Caki2 (cell line): ENCODE measurements around the gene NBEAL2. TPM values are rescaled to one million over a fixed set of nuclear protein-coding genes. Genes with fewer than 3 reads are reported as not detected.

Experiments used
- DNase-seq: peaks from one replicate; pipeline ENCODE4 v3.0.0-alpha.2; 2015; ENCODE audit warnings: low read depth
- in situ Hi-C: cut with HindIII; loops from 2 replicates; pipeline ENCODE4 v1.10.0; 2016; ENCODE audit warnings: low sequenced_read_pairs, low pct_unique_long_range_greater_than_20kb, mixed read lengths
- total RNA-seq: library from RNA; depleted of rRNA; stranded (reverse); fragments of >200 nt; shearing (Covaris generic); gene quantifications from 2 replicates; pipeline ENCODE4 v1.2.3, GENCODE V29; 2014; ENCODE audit warnings: low replicate concordance; rRNA removed

Gene NBEAL2
- total RNA-seq, 1 experiment from 2014 or later = 9.6 TPM

DNA sequence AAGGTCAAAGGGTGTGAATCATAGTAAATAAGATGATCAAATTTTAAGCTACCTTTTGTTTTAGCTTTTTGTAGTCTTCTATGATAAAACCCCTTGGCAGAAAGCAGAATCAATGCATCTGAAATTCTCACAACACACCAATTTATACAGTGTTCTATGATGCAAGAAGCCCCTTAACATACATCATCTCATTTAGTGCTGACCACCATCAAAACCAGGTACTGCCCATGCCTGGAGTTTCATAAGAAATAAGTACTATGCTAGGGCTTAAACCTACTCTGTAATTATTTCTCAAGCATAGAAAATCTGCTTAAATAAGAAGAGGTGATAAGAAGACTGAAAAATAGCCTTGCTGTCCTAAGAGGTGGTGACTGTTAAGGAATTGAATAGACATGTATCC lies 67.6 kb downstream of the NBEAL2 start:
- in situ Hi-C loops = no loop called here
- no peak for DNase-seq

- in situ Hi-C loops = no loop called here
- DNase-seq = no peak
Measured at GRCh38 chr3:47047673-47048072, 68.2 kb downstream of the NBEAL2 start.

- no peak for DNase-seq
- in situ Hi-C loops = no loop called here
Measured at GRCh38 chr3:47054412-47054811, 74.9 kb downstream of the NBEAL2 start.

DNA sequence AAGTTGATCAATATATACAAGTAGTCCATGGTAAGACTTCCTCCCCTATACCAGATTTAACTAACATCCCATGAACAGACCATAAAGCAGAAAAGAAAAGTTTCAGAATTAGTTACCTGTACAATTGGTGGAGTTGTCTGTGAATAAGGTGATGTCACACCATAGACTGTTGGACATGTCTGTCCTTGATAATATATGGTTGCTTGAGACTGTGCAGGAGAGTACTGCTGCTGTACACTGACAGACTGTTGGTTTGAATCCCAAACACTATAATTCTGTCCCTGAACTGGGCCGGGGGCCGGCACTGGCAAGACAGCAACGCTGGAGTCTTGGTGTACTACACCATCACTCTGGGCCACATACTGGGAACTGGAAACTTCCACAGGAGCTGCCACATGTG lies 77.2 kb downstream of the NBEAL2 start:
- in situ Hi-C loops = no loop called here
- DNase-seq = no peak

DNA sequence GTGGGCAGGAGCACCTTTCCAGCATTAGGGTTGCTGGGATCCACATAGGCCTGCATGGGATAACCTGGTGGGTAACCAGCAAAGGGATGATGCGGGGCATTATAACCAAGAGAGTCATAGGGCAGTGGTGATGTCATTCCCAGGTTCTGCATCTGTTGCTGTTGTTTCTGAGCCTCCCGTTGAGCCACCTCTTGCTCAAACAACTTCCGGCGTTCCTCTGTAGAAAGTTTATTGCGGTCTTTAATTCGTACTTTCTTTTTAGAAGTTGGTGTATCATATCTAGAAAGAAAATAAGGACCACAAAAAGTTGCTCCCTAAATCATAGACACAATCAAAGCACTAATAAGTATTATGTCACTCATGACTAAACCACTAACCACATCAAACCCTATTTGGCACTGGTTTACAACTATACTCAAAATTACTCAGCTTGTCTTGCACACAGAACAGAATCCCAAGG lies 77.8 kb downstream of the NBEAL2 start:
- in situ Hi-C loops = no loop called here
- no peak for DNase-seq

Other genes with a start within 250 kb of the NBEAL2 start
- not detected in 2 replicates for gene MYL3, start 116.2 kb upstream of the NBEAL2 start, total RNA-seq
- gene PTH1R, start 101.9 kb upstream of the NBEAL2 start, total RNA-seq = 3.1 and 3.3 TPM in 2 replicates
- gene CCDC12, start 2.9 kb upstream of the NBEAL2 start, total RNA-seq = 28.0 and 36.0 TPM in 2 replicates
- 10.9 and 15.7 TPM in 2 replicates for gene SETD2, start 184.4 kb downstream of the NBEAL2 start, total RNA-seq